SK-N-SH (cell line): ENCODE measurements around the gene PBOV1.

Source experiments
- EP300 ChIP-seq, 2 experiments: IDR thresholded peaks; 2 replicates each; pipeline versions ENCODE4 v1.4.0 to v1.6.1; 2012; ENCODE audit warnings: borderline replicate concordance in 1 of 2, low read depth in 1 of 2, low read length in 1 of 2
- EZH2phosphoT487 ChIP-seq: fragments of 200-600 bp; sonication (generic); IDR thresholded peaks from 2 replicates; pipeline ENCODE4 v1.6.1; 2017; ENCODE audit warnings: low read depth, mixed run types, mild to moderate bottlenecking, antibody characterized with exemption, moderate library complexity, borderline replicate concordance
- JUND ChIP-seq: IDR thresholded peaks from 2 replicates; pipeline ENCODE4 v1.4.0; 2012
- NFIC ChIP-seq: IDR thresholded peaks from 2 replicates; pipeline ENCODE4 v1.4.0; 2012; ENCODE audit warnings: borderline replicate concordance
- POLR2AphosphoS5 ChIP-seq: IDR thresholded peaks from 2 replicates; pipeline ENCODE4 v1.6.1; 2012; ENCODE audit warnings: low read depth, low read length
- SMC3 ChIP-seq: IDR thresholded peaks from 2 replicates; pipeline ENCODE4 v1.6.1; 2012; ENCODE audit warnings: low read depth, low read length, improper control_type of control experiment
- TAF1 ChIP-seq: IDR thresholded peaks from 2 replicates; pipeline ENCODE4 v1.6.1; 2012; ENCODE audit warnings: low read depth, mild to moderate bottlenecking, low read length, moderate library complexity, borderline replicate concordance
- YY1 ChIP-seq: IDR thresholded peaks from 2 replicates; pipeline ENCODE4 v1.4.0; 2012; ENCODE audit warnings: low read depth, mild to moderate bottlenecking
- TF ChIP-seq, protein P1 (sequence below): fragments of 200-600 bp; sonication (generic); IDR thresholded peaks from 2 replicates; pipeline ENCODE4 v1.6.1; 2017; ENCODE audit warnings: antibody characterized with exemption, mild to moderate bottlenecking, moderate library complexity
- TF ChIP-seq, protein P2 (sequence below): IDR thresholded peaks from 2 replicates; pipeline ENCODE4 v1.4.0; 2012; ENCODE audit warnings: low read depth
- TF ChIP-seq, protein P3 (sequence below): IDR thresholded peaks from 2 replicates; pipeline ENCODE4 v1.6.1; 2012; ENCODE audit warnings: mild to moderate bottlenecking, low read depth, low read length, moderate library complexity

DNA sequence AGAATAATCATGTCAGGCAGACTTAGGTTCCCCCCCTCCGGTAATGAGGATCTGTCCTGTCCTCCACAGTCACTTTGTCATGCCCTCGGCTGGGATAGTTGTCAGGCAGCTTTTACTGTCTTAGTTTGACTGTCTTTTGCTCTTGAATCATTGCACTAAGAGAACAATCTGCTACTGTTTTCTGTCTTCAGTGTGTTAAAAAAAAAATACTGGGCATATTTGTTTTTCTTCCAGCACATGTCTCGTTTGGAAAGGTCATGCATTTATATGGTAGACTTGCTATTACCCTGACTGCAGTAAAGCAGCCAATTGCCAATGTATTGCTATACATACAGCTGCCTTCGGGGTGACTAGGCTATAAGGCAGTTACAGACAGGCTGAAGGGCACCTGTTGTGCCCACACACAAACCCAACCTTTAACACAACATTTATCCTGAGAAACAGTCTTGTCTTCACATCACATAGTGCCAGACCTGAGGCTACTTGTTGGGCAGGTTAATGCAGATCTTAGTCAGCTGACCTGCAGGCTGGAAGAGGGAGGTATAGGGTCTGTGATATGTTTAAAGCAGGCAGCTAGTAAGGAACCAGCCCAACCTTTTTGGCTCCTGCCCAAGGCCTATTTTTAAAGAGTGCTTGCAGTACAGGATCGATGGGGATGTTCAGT is 29.9 kb downstream of the PBOV1 start:
- TF ChIP-seq, protein P1, sequence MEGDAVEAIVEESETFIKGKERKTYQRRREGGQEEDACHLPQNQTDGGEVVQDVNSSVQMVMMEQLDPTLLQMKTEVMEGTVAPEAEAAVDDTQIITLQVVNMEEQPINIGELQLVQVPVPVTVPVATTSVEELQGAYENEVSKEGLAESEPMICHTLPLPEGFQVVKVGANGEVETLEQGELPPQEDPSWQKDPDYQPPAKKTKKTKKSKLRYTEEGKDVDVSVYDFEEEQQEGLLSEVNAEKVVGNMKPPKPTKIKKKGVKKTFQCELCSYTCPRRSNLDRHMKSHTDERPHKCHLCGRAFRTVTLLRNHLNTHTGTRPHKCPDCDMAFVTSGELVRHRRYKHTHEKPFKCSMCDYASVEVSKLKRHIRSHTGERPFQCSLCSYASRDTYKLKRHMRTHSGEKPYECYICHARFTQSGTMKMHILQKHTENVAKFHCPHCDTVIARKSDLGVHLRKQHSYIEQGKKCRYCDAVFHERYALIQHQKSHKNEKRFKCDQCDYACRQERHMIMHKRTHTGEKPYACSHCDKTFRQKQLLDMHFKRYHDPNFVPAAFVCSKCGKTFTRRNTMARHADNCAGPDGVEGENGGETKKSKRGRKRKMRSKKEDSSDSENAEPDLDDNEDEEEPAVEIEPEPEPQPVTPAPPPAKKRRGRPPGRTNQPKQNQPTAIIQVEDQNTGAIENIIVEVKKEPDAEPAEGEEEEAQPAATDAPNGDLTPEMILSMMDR: no peak
- no peak for TF ChIP-seq NFIC
- TF ChIP-seq, protein P2, sequence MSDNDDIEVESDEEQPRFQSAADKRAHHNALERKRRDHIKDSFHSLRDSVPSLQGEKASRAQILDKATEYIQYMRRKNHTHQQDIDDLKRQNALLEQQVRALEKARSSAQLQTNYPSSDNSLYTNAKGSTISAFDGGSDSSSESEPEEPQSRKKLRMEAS: no peak
- TF ChIP-seq EP300 (IDR thresholded peaks at IDR 0.05; ENCODE audit: borderline replicate concordance in 1 of 2, low read depth in 1 of 2, low read length in 1 of 2): no peak
- no peak for TF ChIP-seq TAF1
- TF ChIP-seq JUND: no peak
- TF ChIP-seq SMC3: no peak
- no peak for TF ChIP-seq POLR2AphosphoS5
- TF ChIP-seq EZH2phosphoT487: no peak
- no peak for TF ChIP-seq YY1
- TF ChIP-seq, protein P3, sequence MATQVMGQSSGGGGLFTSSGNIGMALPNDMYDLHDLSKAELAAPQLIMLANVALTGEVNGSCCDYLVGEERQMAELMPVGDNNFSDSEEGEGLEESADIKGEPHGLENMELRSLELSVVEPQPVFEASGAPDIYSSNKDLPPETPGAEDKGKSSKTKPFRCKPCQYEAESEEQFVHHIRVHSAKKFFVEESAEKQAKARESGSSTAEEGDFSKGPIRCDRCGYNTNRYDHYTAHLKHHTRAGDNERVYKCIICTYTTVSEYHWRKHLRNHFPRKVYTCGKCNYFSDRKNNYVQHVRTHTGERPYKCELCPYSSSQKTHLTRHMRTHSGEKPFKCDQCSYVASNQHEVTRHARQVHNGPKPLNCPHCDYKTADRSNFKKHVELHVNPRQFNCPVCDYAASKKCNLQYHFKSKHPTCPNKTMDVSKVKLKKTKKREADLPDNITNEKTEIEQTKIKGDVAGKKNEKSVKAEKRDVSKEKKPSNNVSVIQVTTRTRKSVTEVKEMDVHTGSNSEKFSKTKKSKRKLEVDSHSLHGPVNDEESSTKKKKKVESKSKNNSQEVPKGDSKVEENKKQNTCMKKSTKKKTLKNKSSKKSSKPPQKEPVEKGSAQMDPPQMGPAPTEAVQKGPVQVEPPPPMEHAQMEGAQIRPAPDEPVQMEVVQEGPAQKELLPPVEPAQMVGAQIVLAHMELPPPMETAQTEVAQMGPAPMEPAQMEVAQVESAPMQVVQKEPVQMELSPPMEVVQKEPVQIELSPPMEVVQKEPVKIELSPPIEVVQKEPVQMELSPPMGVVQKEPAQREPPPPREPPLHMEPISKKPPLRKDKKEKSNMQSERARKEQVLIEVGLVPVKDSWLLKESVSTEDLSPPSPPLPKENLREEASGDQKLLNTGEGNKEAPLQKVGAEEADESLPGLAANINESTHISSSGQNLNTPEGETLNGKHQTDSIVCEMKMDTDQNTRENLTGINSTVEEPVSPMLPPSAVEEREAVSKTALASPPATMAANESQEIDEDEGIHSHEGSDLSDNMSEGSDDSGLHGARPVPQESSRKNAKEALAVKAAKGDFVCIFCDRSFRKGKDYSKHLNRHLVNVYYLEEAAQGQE: no peak
